Stomach (tissue), 9 donors: ENCODE measurements around the gene ACSF3. TPM values are rescaled to one million over a fixed set of nuclear protein-coding genes. Genes with fewer than 3 reads are reported as not detected.

Source experiments
- DNase-seq, 2 donors: peaks; one replicate each; pipeline versions ENCODE4 v3.0.0 to v3.0.0-alpha.2; 2013 to 2019
- H3K27ac ChIP-seq, 5 donors: fragments of 200-600 bp in 4 of 5; sonication (generic) in 4 of 5; one replicate each; pipeline ENCODE4 v1.5.1; 2013 to 2019; ENCODE audit warnings: mild to moderate bottlenecking in 1 of 5, moderate library complexity in 1 of 5
- H3K27me3 ChIP-seq, 3 donors: fragments of 200-600 bp; sonication (generic); one replicate each; pipeline ENCODE4 v1.5.1; 2017 to 2019; ENCODE audit warnings: mixed run types in 1 of 3
- H3K36me3 ChIP-seq, 4 donors: fragments of 200-600 bp; sonication (generic); 1 replicate in 3 of 4; 2 replicates in 1 of 4; pipeline ENCODE4 v1.5.1; 2016 to 2019
- H3K4me1 ChIP-seq, 4 donors: fragments of 200-600 bp; sonication (generic); one replicate each; pipeline ENCODE4 v1.5.1; 2016 to 2019
- H3K4me3 ChIP-seq, 4 donors: fragments of 200-600 bp; sonication (generic) in 3 of 4; one replicate each; pipeline ENCODE4 v1.5.1; 2016 to 2019; ENCODE audit warnings: mild to moderate bottlenecking in 1 of 4
- H3K9me3 ChIP-seq, 4 donors: fragments of 200-600 bp; sonication (generic); one replicate each; pipeline ENCODE4 v1.5.1; 2016 to 2019
- EP300 ChIP-seq: sonication (generic); formaldehyde crosslinking; IDR thresholded peaks from one replicate; pipeline ENCODE4 v1.6.1; 2017; ENCODE audit warnings: antibody characterized with exemption
- POLR2A ChIP-seq, 4 donors: fragments of 450-650 bp; IDR thresholded peaks; one replicate each; pipeline ENCODE4 v1.6.1; 2016; ENCODE audit warnings: antibody characterized with exemption in 4 of 4, control low read depth in 2 of 4, mild to moderate bottlenecking in 1 of 4, moderate library complexity in 1 of 4
- POLR2AphosphoS5 ChIP-seq, 3 donors: sonication (generic); formaldehyde crosslinking; IDR thresholded peaks; one replicate each; pipeline ENCODE4 v1.6.1; 2016; ENCODE audit warnings: antibody characterized with exemption in 3 of 3
- WGBS, 5 donors: extraction: QIAGEN DNeasy Blood & Tissue Kit in 3 of 5; methylation state at CpG; one replicate each; pipeline versions ENCODE4 v1.1.5 to v1.1.7; 2013 to 2018; 5-methylcytosine and 5-hydroxymethylcytosine counted together
- intact Hi-C: fragments of 100-400 bp; cut with DNase I; formaldehyde crosslinking; loops from one replicate; pipeline ENCODE4 v1.15.1; 2023; ENCODE audit warnings: low total_unique reads
- polyA plus RNA-seq, 3 donors: library from polyadenylated mRNA; stranded (reverse); fragments of 200-250 nt; gene quantifications; one replicate each; pipeline ENCODE4 v1.2.3, GENCODE V29; 2013
- total RNA-seq, 5 donors: library from RNA; depleted of rRNA; stranded (reverse); fragments of >200 nt; gene quantifications; one replicate each; pipeline versions ENCODE4 v1.1.0 to v1.2.3, GENCODE V29; 2014 to 2016
- TF ChIP-seq, protein P1 (sequence below), 7 experiments: fragments of 450-650 bp in 4 of 7; fragments of 200-600 bp in 3 of 7; sonication (generic) in 3 of 7; IDR thresholded peaks; one replicate each; pipeline ENCODE4 v1.5.1; 2016 to 2019; ENCODE audit warnings: antibody characterized with exemption in 7 of 7, control low read depth in 2 of 7, mild to moderate bottlenecking in 1 of 7
- donor health status: healthy with polysubstance abuse.
- donor health status: Bipolar disorder and iron deficiency.
- donor health status: healthy.

ACSF3 gene
- total and polyA plus RNA-seq, 8 donors = 16.9 to 265 (median 30.7) TPM

DNA sequence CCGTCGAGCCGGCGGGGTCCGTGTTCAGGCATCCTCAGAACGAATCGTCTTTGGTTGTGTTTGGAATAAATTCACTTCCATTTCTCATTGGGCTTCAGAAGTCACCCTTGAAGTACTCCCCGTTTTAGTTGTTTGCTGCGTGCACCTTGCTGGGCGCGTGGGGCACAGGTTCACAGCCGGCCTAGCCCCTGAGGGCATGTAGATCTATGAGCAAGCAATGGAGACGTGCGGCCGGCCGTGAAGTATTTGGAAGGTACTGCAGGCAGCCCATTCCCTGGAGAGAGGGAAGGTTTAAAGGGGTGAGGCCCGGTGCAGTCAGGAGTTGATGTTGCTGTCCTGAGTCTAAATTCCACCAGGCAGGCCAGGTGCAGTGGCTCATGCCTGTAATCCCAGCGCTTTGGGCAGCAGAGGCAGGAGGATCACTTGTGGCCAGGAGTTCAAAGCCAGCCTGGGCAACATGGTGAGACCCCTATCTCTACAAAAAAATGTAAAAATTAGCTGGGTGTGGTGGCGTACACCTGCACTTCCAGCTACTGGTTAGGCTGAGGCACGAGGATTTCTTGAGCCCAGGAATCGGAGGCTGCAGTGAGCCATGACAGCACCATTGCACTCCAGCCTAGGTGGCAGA, 714 bp downstream of the ACSF3 start:
- peak overlapping the region; percentile 38 to 89 (median 77) for H3K27ac ChIP-seq

DNA sequence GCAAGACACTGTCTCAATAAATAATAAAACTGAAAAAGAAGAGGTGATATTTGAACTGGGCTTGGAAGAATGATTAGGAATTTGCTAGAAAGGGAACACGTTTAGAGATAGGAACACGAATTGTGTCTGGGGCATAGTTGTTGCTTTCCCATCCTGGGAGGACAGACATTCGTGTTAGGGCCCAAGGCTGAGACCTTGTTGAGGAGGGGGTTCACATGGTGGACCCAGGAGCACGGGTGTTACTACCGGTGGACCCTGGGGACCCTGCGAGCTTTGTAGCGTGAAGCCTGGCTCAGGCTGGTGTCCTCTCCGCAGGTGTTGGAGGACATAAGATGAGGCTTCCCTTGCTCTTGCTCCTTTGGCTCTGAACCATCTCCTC, 1.2 kb downstream of the ACSF3 start:
- intact Hi-C loops = no loop called here
- no peak for TF ChIP-seq POLR2AphosphoS5 (IDR thresholded peaks at IDR 0.05)
- no peak for TF ChIP-seq EP300
- no peak for TF ChIP-seq POLR2A (IDR thresholded peaks at IDR 0.05)
- TF ChIP-seq, protein P1, sequence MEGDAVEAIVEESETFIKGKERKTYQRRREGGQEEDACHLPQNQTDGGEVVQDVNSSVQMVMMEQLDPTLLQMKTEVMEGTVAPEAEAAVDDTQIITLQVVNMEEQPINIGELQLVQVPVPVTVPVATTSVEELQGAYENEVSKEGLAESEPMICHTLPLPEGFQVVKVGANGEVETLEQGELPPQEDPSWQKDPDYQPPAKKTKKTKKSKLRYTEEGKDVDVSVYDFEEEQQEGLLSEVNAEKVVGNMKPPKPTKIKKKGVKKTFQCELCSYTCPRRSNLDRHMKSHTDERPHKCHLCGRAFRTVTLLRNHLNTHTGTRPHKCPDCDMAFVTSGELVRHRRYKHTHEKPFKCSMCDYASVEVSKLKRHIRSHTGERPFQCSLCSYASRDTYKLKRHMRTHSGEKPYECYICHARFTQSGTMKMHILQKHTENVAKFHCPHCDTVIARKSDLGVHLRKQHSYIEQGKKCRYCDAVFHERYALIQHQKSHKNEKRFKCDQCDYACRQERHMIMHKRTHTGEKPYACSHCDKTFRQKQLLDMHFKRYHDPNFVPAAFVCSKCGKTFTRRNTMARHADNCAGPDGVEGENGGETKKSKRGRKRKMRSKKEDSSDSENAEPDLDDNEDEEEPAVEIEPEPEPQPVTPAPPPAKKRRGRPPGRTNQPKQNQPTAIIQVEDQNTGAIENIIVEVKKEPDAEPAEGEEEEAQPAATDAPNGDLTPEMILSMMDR (IDR thresholded peaks at IDR 0.05) = no peak
- peaks cover 0 to 10% (median 7%) of the 10 kb centered on the region in 4 donors for H3K36me3 ChIP-seq
- H3K27ac ChIP-seq = peak overlapping the region in 2 of 5 donors; percentile 84 to 89
- WGBS, 5 donors = 71 to 81% (median 75%) methylated on average over 8 of the region's 8 CpGs
- DNase-seq = no peak
- H3K27me3 ChIP-seq = peaks cover 0 to 18% (median 0%) of the 10 kb centered on the region in 3 donors
- no peaks in the 10 kb centered on the region for H3K9me3 ChIP-seq
- peak overlapping the region; percentile 81 to 97 (median 86) for H3K4me3 ChIP-seq
- peaks cover 40 to 81% (median 69%) of the 10 kb centered on the region in 4 donors for H3K4me1 ChIP-seq

More for the DNA sequence above, 714 bp downstream of the ACSF3 start:
- H3K4me3 ChIP-seq = peak overlapping the region; percentile 81 to 97 (median 86)
- H3K9me3 ChIP-seq = no peaks in the 10 kb centered on the region
- H3K36me3 ChIP-seq = peaks cover 0 to 10% (median 7%) of the 10 kb centered on the region in 4 donors
- 10 to 13% (median 11%) methylated on average over 20 to 21 of the region's 21 CpGs for WGBS, 5 donors
- intact Hi-C loops = no loop called here
- H3K4me1 ChIP-seq = peaks cover 40 to 79% (median 72%) of the 10 kb centered on the region in 4 donors
- H3K27me3 ChIP-seq = peaks cover 0 to 23% (median 2%) of the 10 kb centered on the region in 3 donors
- peak in 1 of 2 donors; percentile 36 for DNase-seq
- TF ChIP-seq POLR2A (IDR thresholded peaks at IDR 0.05) (no peak), POLR2AphosphoS5 (IDR thresholded peaks at IDR 0.05) (no peak), EP300 (no peak)
- TF ChIP-seq, protein P1 (IDR thresholded peaks at IDR 0.05) = no peak

DNA sequence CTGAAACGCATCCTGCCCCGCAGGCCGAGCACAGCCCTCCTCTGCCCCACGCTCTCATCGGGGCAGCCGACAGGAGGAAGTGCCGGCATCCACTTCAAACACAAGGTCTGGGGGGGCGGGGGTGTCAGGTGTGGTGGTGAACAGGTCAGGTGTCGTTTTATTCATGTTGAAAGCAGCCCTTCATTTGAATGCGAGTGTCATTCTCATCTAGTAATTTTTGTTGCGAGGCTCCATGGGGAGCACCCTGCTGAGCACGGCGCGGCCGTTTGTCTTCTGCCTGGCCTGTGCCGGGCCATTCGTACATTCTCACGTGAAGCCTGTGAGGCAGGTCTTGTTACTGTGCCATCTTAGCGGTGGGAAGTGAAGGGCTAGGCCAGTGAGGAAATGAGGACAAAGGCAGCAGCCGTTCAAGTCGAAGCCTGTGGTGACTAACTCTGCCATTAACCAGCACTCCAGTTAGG, 1.9 kb downstream of the ACSF3 start:
- intact Hi-C loops = no loop called here
- TF ChIP-seq POLR2A (IDR thresholded peaks at IDR 0.05) = no peak
- TF ChIP-seq, protein P1 (IDR thresholded peaks at IDR 0.05) = no peak
- no peak for TF ChIP-seq POLR2AphosphoS5 (IDR thresholded peaks at IDR 0.05)
- TF ChIP-seq EP300 = no peak
- Histone ChIP-seq H3K9me3 (no peaks in the 10 kb centered on the region), H3K27me3 (peaks cover 0 to 12% (median 0%) of the 10 kb centered on the region in 3 donors), H3K4me1 (peaks cover 40 to 80% (median 68%) of the 10 kb centered on the region in 4 donors), H3K36me3 (peaks cover 0 to 15% (median 9%) of the 10 kb centered on the region in 4 donors), H3K4me3 (no peak overlapping the region), H3K27ac (no peak overlapping the region)
- WGBS, 5 donors = 63 to 76% (median 71%) methylated on average over 21 of the region's 21 CpGs
- DNase-seq = no peak

DNA sequence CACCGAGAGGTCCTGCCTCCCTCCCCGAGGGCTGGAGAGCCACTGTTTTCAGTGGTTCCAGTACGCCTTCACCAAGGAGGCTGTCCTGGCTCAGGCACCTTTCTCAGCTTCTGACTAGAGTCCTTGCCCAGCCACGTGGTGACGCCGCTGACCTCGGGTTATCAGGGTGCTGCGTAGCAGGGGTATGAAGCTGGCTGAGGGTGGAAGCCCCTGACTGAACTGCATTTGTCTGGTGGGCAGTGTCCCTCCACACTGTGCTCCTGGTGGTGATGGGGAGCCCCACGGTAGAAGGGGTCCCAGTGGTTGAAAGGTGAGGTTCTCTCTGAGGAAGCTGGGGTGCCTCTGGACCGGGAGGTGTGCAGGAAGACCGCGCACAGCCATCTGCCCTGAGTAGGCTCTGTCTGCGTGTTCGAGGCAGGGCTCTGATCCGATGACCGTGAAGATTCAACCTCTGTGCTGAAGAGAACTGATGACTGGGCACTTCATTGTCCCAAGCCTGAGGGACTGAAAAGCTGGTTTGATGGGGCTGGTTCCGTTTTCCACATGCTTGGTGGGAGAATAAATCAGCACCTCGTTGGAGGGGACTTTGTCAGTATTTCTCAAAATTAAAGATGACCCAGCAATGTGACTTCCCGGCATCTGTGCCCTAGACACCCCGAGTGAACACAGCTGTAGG, 2.5 kb downstream of the ACSF3 start:
- H3K9me3 ChIP-seq = no peaks in the 10 kb centered on the region
- peak overlapping the region in 3 of 5 donors; percentile 3 to 21 (median 18) for H3K27ac ChIP-seq
- WGBS, 5 donors = 75 to 89% (median 84%) methylated on average over 14 to 20 of the region's 20 CpGs
- peaks cover 1 to 22% (median 16%) of the 10 kb centered on the region in 4 donors for H3K36me3 ChIP-seq
- H3K27me3 ChIP-seq = peaks cover 0 to 7% (median 0%) of the 10 kb centered on the region in 3 donors
- DNase-seq = no peak
- no peak overlapping the region for H3K4me3 ChIP-seq
- H3K4me1 ChIP-seq = peaks cover 34 to 76% (median 65%) of the 10 kb centered on the region in 4 donors
- intact Hi-C loops = no loop called here
- TF ChIP-seq, protein P1 (IDR thresholded peaks at IDR 0.05) = no peak
- TF ChIP-seq EP300 = no peak
- TF ChIP-seq POLR2AphosphoS5 (IDR thresholded peaks at IDR 0.05) = no peak
- no peak for TF ChIP-seq POLR2A (IDR thresholded peaks at IDR 0.05)
